Skin epidermis (tissue), 12 donors: ENCODE data around the gene HPSE.
"Not testable (repeated sequence)": the region's sequence is repeated elsewhere in the genome, so short reads cannot be mapped to it uniquely, and the experiment has no call there.

ENCODE experiments used
- H3K27ac ChIP-seq, 21 experiments: fragments of 200-600 bp; sonication (generic) in 11 of 21; one replicate each; pipeline ENCODE4 v1.5.0; 2020; ENCODE audit warnings: mild to moderate bottlenecking in 3 of 21, inconsistent platforms in 2 of 21, moderate library complexity in 2 of 21
- H3K4me3 ChIP-seq, 7 experiments: fragments of 200-600 bp; sonication (generic) in 2 of 7; one replicate each; pipeline ENCODE4 v1.5.0; 2020; ENCODE audit warnings: inconsistent platforms in 2 of 7, mild to moderate bottlenecking in 2 of 7, moderate library complexity in 1 of 7

HPSE gene

DNA sequence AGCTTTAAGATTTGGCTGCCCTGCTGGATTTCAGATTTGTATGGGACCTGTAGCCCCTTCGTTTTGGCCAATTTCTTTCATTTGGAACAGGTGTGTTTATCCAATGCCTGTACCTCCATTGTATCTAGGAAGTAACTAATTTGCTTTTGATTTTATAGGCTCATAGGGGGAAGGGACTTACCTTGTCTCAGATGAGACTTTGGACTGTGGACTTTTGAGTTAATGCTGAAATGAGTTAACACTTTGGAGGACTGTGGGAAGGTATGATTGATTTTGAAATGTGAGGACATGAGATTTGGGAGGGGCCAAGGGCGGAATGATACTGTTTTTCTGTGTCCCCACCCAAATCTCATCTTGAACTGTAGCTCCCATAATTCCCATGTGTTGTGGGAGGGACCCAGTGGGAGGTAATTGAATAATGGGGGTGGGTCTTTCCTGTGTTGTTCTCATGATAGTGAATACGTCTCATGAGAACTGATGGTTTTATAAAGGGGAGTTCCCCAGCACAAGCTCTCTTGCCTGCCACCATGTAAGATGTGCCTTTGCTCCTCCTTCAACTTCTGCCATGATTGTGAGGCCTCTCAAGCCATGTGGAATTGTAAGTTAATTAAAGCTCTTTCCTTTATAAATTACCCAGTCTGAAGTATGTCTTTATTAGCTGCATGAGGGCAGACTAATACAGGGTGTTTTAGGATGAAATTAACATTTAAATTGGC is 44.4 kb downstream of the HPSE start:
- H3K27ac ChIP-seq, H3K4me3 ChIP-seq: not testable (repeated sequence)

GRCh38 chr4:83288381-83288780 is 46.3 kb downstream of the HPSE start:
- not testable (repeated sequence) for H3K27ac ChIP-seq, H3K4me3 ChIP-seq

DNA sequence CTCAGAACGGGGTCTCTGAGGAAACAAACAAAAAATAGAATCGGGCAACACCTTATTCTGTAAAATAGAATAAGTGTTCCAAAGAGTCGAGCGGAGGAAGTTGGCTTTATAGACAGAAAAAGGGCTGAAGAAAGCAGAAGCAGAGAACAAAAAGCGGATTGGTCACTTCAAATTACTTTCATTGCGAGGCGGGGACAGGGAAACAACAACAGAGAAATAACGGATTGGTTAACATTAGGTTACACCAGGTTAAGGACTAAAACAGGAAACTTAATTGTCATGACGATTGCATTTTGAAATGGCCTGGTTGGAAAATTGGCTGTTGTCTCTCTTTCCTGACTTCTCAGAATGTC is 49.6 kb downstream of the HPSE start:
- Histone ChIP-seq H3K4me3 (peak overlapping the region; percentile 66 to 82 (median 71)), H3K27ac (peak overlapping the region; percentile 73 to 97 (median 90))

- peak within 1 kb of the TSS; percentile 66 to 82 (median 71) for H3K4me3 ChIP-seq
- peak within 1 kb of the TSS; percentile 73 to 97 (median 90) for H3K27ac ChIP-seq
Measured at GRCh38 chr4:83284193-83285054, 50.2 kb downstream of the HPSE start, which contains the start of gene COQ2. COQ2 (minus strand) TSS chr4:83284798; CDS start chr4:83284764, 34 bp downstream.

GRCh38 chr4:83283181-83283580 is 51.5 kb downstream of the HPSE start:
- Histone ChIP-seq H3K27ac (no peak overlapping the region), H3K4me3 (no peak overlapping the region)

DNA sequence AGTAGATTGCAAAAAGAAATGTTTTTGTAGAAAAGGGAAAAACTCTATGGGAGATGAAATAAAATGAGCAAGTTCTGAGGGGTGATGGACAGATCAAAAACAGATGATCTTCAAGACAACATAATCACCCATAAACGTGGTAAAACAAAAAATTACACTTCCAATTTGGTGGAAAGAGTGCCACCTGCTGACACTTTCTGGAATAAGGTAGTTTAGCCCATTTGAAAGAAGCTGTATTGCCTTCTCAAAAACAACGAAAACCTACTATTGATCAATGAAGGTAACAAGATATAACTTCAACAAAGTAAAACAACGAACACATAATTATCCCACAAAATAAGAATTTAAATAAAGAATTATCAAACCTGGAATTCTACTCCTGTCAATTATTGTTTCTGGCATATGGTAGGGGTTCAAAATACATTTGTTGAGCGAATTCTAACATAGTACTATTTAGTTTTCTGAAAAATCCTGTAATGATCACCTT is 52.6 kb downstream of the HPSE start:
- H3K4me3 ChIP-seq: no peak overlapping the region
- no peak overlapping the region for H3K27ac ChIP-seq

- Histone ChIP-seq H3K4me3 (no peak overlapping the region), H3K27ac (no peak overlapping the region)
Measured at GRCh38 chr4:83281307-83281706, 53.3 kb downstream of the HPSE start.

DNA sequence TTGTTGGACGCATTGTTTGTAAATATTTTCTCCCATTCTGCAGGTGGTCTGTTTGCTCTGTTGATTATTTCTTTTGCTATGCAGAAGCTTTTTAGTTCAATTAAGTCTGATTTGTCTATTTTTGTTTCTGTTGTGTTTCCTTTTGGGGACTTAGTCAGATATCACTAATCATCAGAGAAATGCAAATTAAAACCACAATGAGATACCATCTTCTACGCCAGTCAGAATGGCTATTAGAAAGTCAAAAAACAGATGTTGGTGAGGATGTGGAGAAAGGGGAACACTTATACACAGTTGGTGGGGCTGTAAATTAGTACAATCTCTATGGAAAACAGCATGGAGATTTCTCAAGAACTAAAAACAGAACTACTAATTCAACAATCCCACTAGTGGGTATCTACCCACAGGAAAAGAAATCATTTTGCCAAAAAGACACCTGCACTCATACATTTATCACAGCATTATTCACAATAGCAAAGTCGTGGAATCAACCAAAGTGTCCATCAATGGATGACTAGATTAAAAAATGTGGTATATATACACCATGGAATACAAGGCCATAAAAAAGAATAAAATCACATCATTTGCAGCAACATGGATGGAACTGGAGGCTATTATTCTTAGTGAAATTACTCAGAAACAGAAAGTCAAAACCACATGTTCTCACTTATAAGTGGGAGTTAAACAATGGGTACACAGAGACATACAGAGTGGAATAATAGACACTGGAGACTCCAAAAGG is 58.2 kb downstream of the HPSE start:
- Histone ChIP-seq H3K27ac (no peak overlapping the region), H3K4me3 (no peak overlapping the region)

DNA sequence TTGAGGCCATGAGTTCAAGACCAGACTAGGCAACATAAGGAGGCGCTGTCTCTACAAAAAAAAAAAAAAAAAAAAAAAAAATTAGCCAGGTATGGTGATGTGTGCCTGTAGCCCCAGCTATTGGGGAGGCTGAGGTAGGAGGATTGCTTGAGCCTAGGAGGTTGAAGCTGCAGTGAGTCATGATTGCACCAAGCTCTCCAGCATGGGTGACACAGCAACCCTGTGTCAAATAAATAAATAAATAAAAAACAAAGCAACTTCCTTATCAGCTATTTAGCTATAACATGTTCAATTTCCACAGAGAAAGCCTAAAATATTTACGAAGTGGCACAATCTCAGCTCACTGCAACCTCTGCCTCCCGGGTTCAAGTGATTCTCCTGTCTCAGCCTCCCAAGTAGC is 60.7 kb downstream of the HPSE start:
- H3K27ac ChIP-seq, H3K4me3 ChIP-seq: not testable (repeated sequence)

DNA sequence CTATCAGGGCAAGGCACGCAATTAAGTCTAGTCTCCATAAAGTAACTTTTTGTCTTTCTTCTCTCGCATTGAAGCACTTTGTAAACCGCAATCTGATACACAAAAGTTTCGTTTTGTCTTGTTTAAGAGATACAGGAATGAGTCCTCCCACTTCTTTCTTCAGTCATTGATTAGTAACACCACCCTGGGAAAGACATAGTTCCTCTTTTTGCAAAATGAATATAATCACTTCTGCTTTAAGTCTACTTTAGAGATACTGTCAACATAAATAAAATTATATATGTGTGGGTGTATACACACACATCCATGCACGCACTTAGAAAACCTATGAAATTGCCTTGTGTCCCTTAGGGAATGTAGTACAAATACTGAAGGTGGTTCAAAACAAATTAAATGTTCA is 61.7 kb downstream of the HPSE start:
- H3K4me3 ChIP-seq: no peak overlapping the region
- H3K27ac ChIP-seq: no peak overlapping the region

DNA sequence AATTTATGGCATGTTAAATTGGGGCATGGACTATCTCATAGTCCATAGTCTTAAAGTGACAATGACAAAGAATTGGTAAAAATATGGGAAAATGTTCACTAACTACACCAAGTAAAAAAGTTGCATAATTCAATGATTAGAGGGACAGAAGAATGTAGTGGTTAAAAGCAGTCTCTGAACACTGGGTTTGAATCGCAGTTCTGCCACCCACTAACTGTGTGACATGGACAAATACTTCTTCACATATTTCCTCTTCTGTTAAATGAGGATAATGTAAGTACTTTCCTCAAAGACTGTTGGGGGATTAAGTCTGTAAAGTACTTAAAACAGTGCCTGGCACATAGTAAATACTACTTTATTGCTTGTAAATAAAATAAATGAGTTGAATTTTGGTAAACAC is 65.4 kb downstream of the HPSE start:
- Histone ChIP-seq H3K4me3 (no peak overlapping the region), H3K27ac (no peak overlapping the region)

DNA sequence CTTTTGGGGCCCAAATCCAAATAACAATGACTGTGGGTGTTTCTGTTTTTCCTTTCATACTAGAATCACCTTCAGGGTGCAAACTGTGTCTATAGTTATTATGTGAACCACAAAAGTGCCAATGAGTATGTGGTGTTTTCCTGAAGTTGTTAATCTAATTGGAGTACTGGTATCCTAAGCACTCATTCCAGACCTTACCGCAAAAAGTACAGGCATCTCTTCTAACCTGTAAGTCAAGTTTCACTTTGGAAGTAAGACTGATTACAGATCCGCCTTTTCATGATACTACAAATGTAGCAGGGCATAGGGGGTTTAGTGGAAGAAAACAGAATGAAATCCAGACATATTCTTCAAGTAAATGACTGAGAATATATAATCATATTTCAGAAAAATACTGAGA is 66.2 kb downstream of the HPSE start:
- Histone ChIP-seq H3K27ac (no peak overlapping the region), H3K4me3 (no peak overlapping the region)

DNA sequence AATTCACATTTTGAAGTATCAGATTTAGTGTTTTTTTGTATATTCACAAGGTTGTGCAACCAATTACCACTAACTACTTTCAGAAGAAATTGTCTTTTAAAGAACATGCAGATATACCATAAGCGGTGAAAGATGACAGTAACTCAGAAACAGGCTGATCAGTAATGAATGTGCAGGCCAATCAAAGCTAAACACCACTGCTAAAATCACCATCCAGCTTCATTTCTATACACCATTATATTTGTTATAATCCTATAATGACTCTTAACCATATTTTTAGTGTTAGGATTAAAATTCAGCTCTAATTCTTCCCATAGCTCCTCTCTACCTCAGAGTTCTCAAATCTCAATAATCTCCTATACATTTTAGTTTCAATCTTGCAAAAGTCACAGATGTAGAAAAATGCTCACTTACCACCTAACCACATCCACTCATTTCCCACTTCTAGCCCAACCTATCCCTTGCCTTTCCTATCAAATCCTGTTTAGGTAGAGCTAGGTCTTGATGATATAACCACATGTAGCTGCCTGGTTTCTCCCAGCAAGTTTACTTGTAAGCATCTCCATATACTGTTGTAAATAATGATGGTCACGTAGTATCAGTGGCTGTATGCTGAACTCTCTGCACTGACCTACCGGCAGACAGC is 66.7 kb downstream of the HPSE start:
- H3K27ac ChIP-seq: no peak overlapping the region
- H3K4me3 ChIP-seq: no peak overlapping the region

- no peak overlapping the region for H3K27ac ChIP-seq
- no peak overlapping the region for H3K4me3 ChIP-seq
Measured at GRCh38 chr4:83267121-83267829, 67.4 kb downstream of the HPSE start.

DNA sequence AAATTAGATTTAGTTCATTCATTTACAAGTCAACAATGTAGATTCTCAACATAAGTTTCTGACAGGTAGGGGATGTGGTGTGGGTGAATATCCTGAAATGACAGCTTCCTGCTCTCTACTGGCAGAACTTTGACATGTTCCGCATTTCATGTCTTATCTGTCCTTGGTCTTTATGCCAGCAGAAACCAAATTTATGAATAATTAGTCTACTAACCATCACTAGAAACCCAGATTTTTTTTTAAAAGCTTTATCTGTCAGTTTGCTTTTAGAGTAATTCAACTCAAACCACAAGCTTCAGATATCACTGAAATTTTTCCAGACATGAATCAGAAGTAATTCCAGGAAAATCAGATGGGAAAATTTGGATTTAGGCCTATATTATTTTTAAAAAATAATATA is 68.0 kb downstream of the HPSE start:
- Histone ChIP-seq H3K27ac (no peak overlapping the region), H3K4me3 (no peak overlapping the region)

GRCh38 chr4:83263106-83263505 is 71.5 kb downstream of the HPSE start:
- H3K27ac ChIP-seq: no peak overlapping the region

DNA sequence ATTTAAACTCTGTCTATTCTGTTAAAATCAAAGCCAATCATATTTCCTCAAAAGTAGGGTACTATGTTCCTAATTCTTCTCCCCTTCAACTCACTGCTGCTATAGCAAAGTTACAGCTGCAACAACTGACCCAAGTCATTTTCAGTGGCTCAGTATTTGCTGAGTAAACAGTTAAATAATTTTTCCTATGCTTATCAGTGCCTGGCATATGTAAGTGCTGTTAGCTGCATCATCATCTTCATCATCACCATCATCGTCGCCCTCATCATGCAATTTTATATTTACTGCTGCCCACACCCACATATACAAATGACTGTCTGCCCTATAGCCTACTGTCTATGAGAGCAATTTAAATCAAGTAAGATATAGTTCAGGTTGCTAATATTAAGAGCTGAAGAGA is 72.0 kb downstream of the HPSE start:
- no peak overlapping the region for H3K27ac ChIP-seq

More at GRCh38 chr4:83263106-83263505, 71.5 kb downstream of the HPSE start:
- H3K4me3 ChIP-seq: no peak overlapping the region

DNA sequence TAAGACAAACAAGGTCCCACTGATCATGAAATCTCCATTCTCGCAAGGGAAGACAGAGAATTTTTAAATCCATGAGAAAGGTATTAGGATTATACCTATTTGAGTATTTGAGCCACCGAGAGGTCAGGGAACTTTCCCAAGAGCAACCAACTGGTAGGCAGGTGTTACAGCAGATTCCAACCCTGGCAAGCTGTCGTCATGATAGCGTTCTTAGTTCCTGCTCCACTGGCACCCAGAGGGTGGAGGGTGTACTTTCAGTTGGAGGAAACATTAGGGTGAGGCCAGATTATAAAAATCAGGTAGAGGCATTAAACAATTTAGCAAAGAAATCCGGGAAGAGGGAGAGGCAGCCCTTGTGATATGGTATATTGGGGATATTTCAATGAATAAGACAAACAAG is 73.3 kb downstream of the HPSE start:
- no peak overlapping the region for H3K27ac ChIP-seq
- no peak overlapping the region for H3K4me3 ChIP-seq

More for the DNA sequence above, 72.0 kb downstream of the HPSE start:
- no peak overlapping the region for H3K4me3 ChIP-seq

- Histone ChIP-seq H3K4me3 (no peak overlapping the region), H3K27ac (no peak overlapping the region)
Measured at GRCh38 chr4:83259586-83259985, 75.1 kb downstream of the HPSE start.
